Hematopoietic multipotent progenitor cell treated with erythropoietin and hydrocortisone succinate and interleukin-3 and kit ligand, for 17 days (in vitro differentiated cells): ENCODE data around the gene MYO9A.
"Not testable (repeated sequence)": the region's sequence is repeated elsewhere in the genome, so short reads cannot be mapped to it uniquely, and the experiment has no call there.

Experiments used
- DNase-seq: peaks from one replicate; pipeline ENCODE4 v3.0.0-alpha.2; 2015; ENCODE audit warnings: low spot score

MYO9A gene

GRCh38 chr15:72086920-72087648 lies 30.9 kb downstream of the MYO9A start:
- no peak for DNase-seq

- DNase-seq = no peak
Measured at GRCh38 chr15:72086010-72086697, 31.8 kb downstream of the MYO9A start.

GRCh38 chr15:72082176-72082575 lies 35.8 kb downstream of the MYO9A start:
- no peak for DNase-seq

GRCh38 chr15:72078887-72079286 lies 39.1 kb downstream of the MYO9A start:
- no peak for DNase-seq

- DNase-seq = no peak
Measured at GRCh38 chr15:72077950-72078349, 40.0 kb downstream of the MYO9A start.

GRCh38 chr15:72074335-72075060 lies 43.5 kb downstream of the MYO9A start:
- DNase-seq = no peak

GRCh38 chr15:72071448-72071825 lies 46.5 kb downstream of the MYO9A start:
- DNase-seq = not testable (repeated sequence)

GRCh38 chr15:72070817-72071447 lies 47.0 kb downstream of the MYO9A start:
- DNase-seq = no peak

GRCh38 chr15:72068856-72069255 lies 49.1 kb downstream of the MYO9A start:
- DNase-seq = no peak

GRCh38 chr15:72065801-72066200 lies 52.1 kb downstream of the MYO9A start:
- no peak for DNase-seq

- DNase-seq = no peak
Measured at GRCh38 chr15:72063186-72063585, 54.8 kb downstream of the MYO9A start.

- no peak for DNase-seq
Measured at GRCh38 chr15:72062319-72062718, 55.6 kb downstream of the MYO9A start.

GRCh38 chr15:72060687-72061250 lies 57.2 kb downstream of the MYO9A start:
- no peak for DNase-seq

GRCh38 chr15:72058585-72058984 lies 59.4 kb downstream of the MYO9A start:
- no peak for DNase-seq

GRCh38 chr15:72057548-72058091 lies 60.3 kb downstream of the MYO9A start:
- no peak for DNase-seq

GRCh38 chr15:72056217-72056616 lies 61.7 kb downstream of the MYO9A start:
- DNase-seq = not testable (repeated sequence)

GRCh38 chr15:72053297-72053696 lies 64.7 kb downstream of the MYO9A start:
- DNase-seq = not testable (repeated sequence)

- DNase-seq = no peak
Measured at GRCh38 chr15:72050700-72051099, 67.2 kb downstream of the MYO9A start.

GRCh38 chr15:72047020-72047419 lies 70.9 kb downstream of the MYO9A start:
- no peak for DNase-seq

GRCh38 chr15:72044956-72045355 lies 73.0 kb downstream of the MYO9A start:
- no peak for DNase-seq

- no peak for DNase-seq
Measured at GRCh38 chr15:72042865-72043264, 75.1 kb downstream of the MYO9A start.

GRCh38 chr15:72042054-72042453 lies 75.9 kb downstream of the MYO9A start:
- DNase-seq = no peak
